ENCODE measurements around the gene EPHA6.

- TF ChIP-seq CTCF (IDR thresholded peaks at IDR 0.05 in 4 of 5, conservative IDR thresholded peaks at IDR 0.05 in 1 of 5): no peak
- TF ChIP-seq POLR2A (IDR thresholded peaks at IDR 0.05): no peak
These were observed 51.2 kb downstream of the EPHA6 start for GRCh38 chr3:96865605-96866004.

Data from gastrocnemius medialis (tissue), 4 donors.